ENCODE results near the gene TRAPPC12. TPM values are rescaled to one million over a fixed set of nuclear protein-coding genes. Genes with fewer than 3 reads are reported as not detected.

TRAPPC12 gene
- total RNA-seq, 1 donor from 2014 or later = 89.7 TPM

DNA sequence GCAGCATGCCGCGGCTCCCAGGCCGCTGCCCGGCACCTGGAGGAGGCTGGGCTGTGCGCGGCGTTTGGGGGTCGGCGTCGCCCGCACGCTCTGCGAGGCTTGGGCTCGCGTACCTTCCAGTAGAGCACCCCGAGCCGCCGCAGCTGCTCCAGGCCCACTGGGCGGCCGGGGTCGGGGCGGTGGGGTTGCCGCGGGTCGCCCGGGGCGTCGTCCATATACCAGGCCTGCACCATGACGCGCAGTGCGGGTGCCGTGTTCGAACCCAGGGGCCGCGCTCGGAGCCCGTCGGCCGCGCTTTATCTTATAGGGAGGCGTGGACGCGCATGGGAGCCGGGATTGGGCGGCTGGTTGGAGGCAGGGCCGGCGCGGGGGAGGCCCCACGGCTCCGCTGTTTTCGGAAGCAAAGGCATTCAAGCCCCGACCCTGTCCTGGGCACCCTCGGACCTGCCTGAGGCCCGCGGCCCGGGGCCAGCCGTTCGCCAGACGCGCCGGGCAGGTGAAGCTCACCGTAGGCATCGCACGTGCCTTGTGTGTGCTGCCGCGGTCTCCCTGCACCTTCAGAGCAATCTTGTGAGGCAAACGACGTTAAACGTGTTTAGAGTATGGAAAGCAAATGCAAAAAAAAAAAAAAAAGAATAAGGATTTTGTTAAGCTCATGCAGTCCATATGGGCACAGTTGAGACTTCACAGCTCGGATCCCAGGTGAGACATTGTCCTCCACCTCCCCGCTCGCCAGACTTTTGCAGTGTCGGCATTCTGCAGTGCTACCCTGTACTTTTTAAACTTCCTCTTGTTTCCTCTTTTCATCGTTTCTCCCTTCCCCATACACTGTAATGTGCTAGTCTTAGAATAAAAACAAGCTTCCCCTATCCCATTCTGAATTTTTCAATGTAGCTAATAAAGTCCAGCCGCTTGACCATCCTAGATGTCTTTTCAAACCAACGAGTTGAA is 140.0 kb downstream of the TRAPPC12 start, which contains the start of gene ADI1:
Gene ADI1 (minus strand): TSS at position 277 of the 951 bp plus-strand sequence. CDS start 44 bp downstream, at position 233.
- peaks cover 37% of the 10 kb centered on the region for H3K4me1 Mint-ChIP-seq (ENCODE audit: unreplicated experiment)
- TF ChIP-seq, protein P1, sequence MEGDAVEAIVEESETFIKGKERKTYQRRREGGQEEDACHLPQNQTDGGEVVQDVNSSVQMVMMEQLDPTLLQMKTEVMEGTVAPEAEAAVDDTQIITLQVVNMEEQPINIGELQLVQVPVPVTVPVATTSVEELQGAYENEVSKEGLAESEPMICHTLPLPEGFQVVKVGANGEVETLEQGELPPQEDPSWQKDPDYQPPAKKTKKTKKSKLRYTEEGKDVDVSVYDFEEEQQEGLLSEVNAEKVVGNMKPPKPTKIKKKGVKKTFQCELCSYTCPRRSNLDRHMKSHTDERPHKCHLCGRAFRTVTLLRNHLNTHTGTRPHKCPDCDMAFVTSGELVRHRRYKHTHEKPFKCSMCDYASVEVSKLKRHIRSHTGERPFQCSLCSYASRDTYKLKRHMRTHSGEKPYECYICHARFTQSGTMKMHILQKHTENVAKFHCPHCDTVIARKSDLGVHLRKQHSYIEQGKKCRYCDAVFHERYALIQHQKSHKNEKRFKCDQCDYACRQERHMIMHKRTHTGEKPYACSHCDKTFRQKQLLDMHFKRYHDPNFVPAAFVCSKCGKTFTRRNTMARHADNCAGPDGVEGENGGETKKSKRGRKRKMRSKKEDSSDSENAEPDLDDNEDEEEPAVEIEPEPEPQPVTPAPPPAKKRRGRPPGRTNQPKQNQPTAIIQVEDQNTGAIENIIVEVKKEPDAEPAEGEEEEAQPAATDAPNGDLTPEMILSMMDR (IDR thresholded peaks at IDR 0.05) = no peak
- H3K36me3 Mint-ChIP-seq (ENCODE audit: unreplicated experiment) = peaks cover under 1% of the 10 kb centered on the region
- no peaks in the 10 kb centered on the region for H3K27me3 Mint-ChIP-seq (ENCODE audit: unreplicated experiment)
- peak within 1 kb of the TSS; percentile 93 for H3K27ac Mint-ChIP-seq (ENCODE audit: unreplicated experiment)
- H3K4me3 Mint-ChIP-seq (ENCODE audit: unreplicated experiment) = peak within 1 kb of the TSS; percentile 80
- H3K9me3 Mint-ChIP-seq (ENCODE audit: unreplicated experiment) = peaks cover 4% of the 10 kb centered on the region
- peak; percentile 94 for DNase-seq (ENCODE audit: extremely low spot score, unreplicated experiment)

DNA sequence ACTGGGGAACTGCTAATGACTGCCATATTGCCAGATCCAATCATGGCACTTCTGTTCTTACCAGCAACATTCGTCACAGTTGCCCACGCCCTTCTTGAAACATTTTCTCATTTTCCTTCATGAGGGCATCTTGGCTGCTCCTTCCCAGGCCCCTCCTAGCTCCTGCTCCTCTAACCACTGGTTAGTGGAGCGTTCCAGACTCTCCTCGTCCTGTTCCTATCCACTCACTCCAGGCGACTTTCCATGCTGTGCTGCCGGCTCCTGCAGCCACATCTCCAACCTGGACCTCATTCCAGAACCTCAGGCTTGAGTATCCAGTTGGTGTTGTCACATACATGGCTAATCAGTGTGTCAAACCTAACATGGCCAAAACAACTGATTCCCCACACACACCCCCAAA is 141.1 kb downstream of the TRAPPC12 start:
- Mint-ChIP-seq H3K36me3 (ENCODE audit: unreplicated experiment) (no peaks in the 10 kb centered on the region), H3K9me3 (ENCODE audit: unreplicated experiment) (peaks cover 3% of the 10 kb centered on the region), H3K27ac (ENCODE audit: unreplicated experiment) (peak overlapping the region; percentile 93), H3K4me1 (ENCODE audit: unreplicated experiment) (peaks cover 42% of the 10 kb centered on the region), H3K4me3 (ENCODE audit: unreplicated experiment) (peak overlapping the region; percentile 80), H3K27me3 (ENCODE audit: unreplicated experiment) (no peaks in the 10 kb centered on the region)
- DNase-seq (ENCODE audit: extremely low spot score, unreplicated experiment) = peak; percentile 49
- TF ChIP-seq, protein P1 (IDR thresholded peaks at IDR 0.05) = no peak

DNA sequence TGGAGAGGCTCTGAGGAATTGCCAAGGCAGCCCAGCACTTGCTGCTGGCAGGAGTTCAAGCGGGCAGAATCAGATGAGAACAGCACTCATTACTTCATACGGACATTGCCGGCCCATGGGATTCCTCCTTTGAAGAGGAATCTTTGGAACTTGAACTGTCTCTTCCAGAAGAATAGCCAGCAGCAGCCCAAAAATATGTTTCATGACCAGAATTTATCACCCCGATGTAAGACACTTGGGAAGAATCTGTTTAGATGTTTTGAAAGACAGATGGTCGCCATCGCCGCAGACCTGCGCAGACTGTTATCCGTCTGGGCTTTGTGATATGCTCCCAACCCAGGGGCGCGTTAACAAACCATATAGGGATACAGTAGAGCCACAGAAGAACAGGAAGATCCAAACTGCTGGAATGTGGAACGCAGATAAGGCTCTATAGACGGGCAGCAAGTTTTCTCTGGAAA is 143.5 kb downstream of the TRAPPC12 start:
- no peak overlapping the region for H3K4me3 Mint-ChIP-seq (ENCODE audit: unreplicated experiment)
- H3K27me3 Mint-ChIP-seq (ENCODE audit: unreplicated experiment) = no peaks in the 10 kb centered on the region
- H3K4me1 Mint-ChIP-seq (ENCODE audit: unreplicated experiment) = peaks cover 34% of the 10 kb centered on the region
- no peak overlapping the region for H3K27ac Mint-ChIP-seq (ENCODE audit: unreplicated experiment)
- DNase-seq (ENCODE audit: extremely low spot score, unreplicated experiment) = no peak
- no peaks in the 10 kb centered on the region for H3K36me3 Mint-ChIP-seq (ENCODE audit: unreplicated experiment)
- H3K9me3 Mint-ChIP-seq (ENCODE audit: unreplicated experiment) = no peaks in the 10 kb centered on the region
- TF ChIP-seq, protein P1 (IDR thresholded peaks at IDR 0.05) = no peak

DNA sequence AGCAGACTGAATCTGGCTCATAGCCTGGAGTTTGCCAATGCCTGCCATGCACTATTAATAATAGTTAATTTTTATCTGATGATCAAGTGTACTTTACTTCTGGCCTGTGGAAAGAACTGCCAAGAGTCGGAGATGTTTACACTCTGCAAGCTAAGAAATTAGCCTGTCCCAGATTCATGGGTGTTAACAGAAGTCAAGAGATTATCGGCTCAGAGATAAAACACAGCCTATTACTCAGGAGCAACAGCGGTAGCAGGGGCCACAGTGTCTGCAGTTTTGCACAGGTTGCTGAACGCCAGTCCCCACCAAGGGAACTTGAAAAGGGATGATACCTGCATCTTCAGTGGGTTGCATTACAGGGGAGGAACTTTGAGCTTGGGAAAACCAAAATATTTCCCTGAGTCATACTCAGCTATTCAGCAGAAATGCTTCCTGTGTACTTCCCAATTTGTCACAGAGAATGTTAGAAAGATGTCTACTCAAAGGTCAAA is 144.1 kb downstream of the TRAPPC12 start:
- no peaks in the 10 kb centered on the region for H3K27me3 Mint-ChIP-seq (ENCODE audit: unreplicated experiment)
- DNase-seq (ENCODE audit: extremely low spot score, unreplicated experiment) = no peak
- H3K9me3 Mint-ChIP-seq (ENCODE audit: unreplicated experiment) = no peaks in the 10 kb centered on the region
- H3K4me1 Mint-ChIP-seq (ENCODE audit: unreplicated experiment) = peaks cover 33% of the 10 kb centered on the region
- no peaks in the 10 kb centered on the region for H3K36me3 Mint-ChIP-seq (ENCODE audit: unreplicated experiment)
- no peak overlapping the region for H3K27ac Mint-ChIP-seq (ENCODE audit: unreplicated experiment)
- no peak overlapping the region for H3K4me3 Mint-ChIP-seq (ENCODE audit: unreplicated experiment)
- TF ChIP-seq, protein P1 (IDR thresholded peaks at IDR 0.05) = no peak

DNA sequence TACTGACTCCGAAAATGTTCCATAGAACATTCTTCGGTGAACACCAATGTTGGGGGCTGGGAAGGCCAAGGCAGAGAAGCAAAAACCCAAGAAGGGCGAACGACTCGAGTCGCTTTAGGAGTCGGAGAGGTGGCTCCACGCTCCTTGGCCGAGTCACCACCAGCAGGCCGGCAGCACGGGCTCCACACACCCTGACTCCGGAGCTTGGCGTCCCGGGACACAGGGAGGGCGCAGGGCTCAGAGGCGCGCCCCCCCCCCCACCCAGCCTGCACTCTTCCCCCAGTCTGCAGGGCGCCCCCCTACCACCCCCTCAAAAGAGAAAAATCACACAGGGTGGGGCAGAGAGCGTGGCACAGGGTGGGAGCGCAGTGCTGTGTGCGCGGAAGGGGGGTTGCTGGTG is 147.4 kb downstream of the TRAPPC12 start:
- peak; percentile 36 for DNase-seq (ENCODE audit: extremely low spot score, unreplicated experiment)
- peaks cover 12% of the 10 kb centered on the region for H3K4me1 Mint-ChIP-seq (ENCODE audit: unreplicated experiment)
- no peaks in the 10 kb centered on the region for H3K27me3 Mint-ChIP-seq (ENCODE audit: unreplicated experiment)
- H3K27ac Mint-ChIP-seq (ENCODE audit: unreplicated experiment) = no peak overlapping the region
- TF ChIP-seq, protein P1 (IDR thresholded peaks at IDR 0.05) = no peak
- H3K9me3 Mint-ChIP-seq (ENCODE audit: unreplicated experiment) = no peaks in the 10 kb centered on the region
- no peak overlapping the region for H3K4me3 Mint-ChIP-seq (ENCODE audit: unreplicated experiment)
- H3K36me3 Mint-ChIP-seq (ENCODE audit: unreplicated experiment) = peaks cover 2% of the 10 kb centered on the region

Data from osteocyte (in vitro differentiated cells).